ENCODE results near the gene TMEM86A.

DNA sequence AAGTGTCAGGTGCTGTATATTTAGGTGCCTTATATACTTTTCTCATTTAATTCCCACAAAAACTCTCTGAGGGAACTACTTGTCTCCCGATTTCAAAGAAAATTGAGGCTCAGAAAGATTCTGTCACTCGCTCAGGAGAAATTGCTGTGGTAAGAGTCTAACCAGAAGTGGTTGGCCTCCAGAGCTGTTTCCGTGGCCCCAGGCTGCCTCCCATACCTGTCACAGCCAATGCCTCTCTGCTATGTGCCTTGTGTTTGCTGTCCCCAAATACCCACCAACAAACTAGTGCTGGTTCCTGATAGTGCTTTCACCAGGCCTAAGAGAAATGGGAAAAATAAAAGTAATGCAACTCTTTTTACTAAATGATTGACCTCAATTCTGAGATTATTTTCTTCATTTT is 21.0 kb upstream of the TMEM86A start:
- no peak for TF ChIP-seq CTCF (IDR thresholded peaks at IDR 0.05; ENCODE audit: insufficient read depth, low read length, poor library complexity, severe bottlenecking)
- no peak for TF ChIP-seq EZH2phosphoT487 (conservative IDR thresholded peaks at IDR 0.05; ENCODE audit: low read length)
